Hepatocyte (in vitro differentiated cells): ENCODE measurements around the gene MSI2.

Experiments
- EZH2 ChIP-seq: fragments of 200-600 bp; sonication (generic); IDR thresholded peaks from 2 replicates; pipeline ENCODE4 v1.6.1; 2016; ENCODE audit warnings: antibody characterized with exemption, mild to moderate bottlenecking, borderline replicate concordance
- TF ChIP-seq, protein P1 (sequence below): fragments of 200-600 bp; sonication (generic); IDR thresholded peaks from 2 replicates; pipeline ENCODE4 v1.5.1; 2016; ENCODE audit warnings: antibody characterized with exemption, mild to moderate bottlenecking; ENCODE audit not compliant: poor library complexity

DNA sequence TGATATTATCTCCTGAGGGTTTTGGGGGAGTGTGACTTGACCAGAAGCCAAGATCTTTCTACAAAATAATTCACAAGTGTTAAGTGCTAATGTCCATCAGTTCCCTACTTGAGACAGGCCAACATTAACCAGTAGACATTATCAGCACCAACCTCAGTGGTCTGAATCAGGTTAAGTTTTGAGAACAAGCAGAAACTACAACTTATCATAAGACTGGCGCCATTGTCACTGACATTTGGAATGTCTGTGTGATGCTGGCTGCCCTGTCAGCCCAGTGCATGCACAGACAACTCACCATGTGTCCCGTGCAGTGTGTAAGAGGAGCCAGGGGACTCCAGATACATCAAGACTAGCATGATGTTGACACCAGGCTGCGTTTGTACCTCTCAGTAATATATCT is 412.0 kb downstream of the MSI2 start:
- TF ChIP-seq, protein P1, sequence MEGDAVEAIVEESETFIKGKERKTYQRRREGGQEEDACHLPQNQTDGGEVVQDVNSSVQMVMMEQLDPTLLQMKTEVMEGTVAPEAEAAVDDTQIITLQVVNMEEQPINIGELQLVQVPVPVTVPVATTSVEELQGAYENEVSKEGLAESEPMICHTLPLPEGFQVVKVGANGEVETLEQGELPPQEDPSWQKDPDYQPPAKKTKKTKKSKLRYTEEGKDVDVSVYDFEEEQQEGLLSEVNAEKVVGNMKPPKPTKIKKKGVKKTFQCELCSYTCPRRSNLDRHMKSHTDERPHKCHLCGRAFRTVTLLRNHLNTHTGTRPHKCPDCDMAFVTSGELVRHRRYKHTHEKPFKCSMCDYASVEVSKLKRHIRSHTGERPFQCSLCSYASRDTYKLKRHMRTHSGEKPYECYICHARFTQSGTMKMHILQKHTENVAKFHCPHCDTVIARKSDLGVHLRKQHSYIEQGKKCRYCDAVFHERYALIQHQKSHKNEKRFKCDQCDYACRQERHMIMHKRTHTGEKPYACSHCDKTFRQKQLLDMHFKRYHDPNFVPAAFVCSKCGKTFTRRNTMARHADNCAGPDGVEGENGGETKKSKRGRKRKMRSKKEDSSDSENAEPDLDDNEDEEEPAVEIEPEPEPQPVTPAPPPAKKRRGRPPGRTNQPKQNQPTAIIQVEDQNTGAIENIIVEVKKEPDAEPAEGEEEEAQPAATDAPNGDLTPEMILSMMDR: no peak
- no peak for TF ChIP-seq EZH2
